ENCODE measurements around the gene TMEM51.

- TF ChIP-seq CTCF (IDR thresholded peaks at IDR 0.05), result no peak
- no peak for TF ChIP-seq POLR2A (IDR thresholded peaks at IDR 0.05)
These were observed 73.1 kb downstream of the TMEM51 start for GRCh38 chr1:15226388-15227255.

All from lower leg skin (tissue), 3 donors.